ENCODE results near the gene ISG15.

Gene ISG15

GRCh38 chr1:967466-968343 is 45.6 kb upstream of the ISG15 start:
- no peak for TF ChIP-seq CTCF (IDR thresholded peaks at IDR 0.05)

GRCh38 chr1:969260-969855 is 43.9 kb upstream of the ISG15 start:
- TF ChIP-seq CTCF (IDR thresholded peaks at IDR 0.05) = no peak

GRCh38 chr1:970242-970972 is 42.9 kb upstream of the ISG15 start:
- no peak for TF ChIP-seq CTCF (IDR thresholded peaks at IDR 0.05)

GRCh38 chr1:970973-971730 is 42.1 kb upstream of the ISG15 start:
- TF ChIP-seq CTCF (IDR thresholded peaks at IDR 0.05) = no peak

- no peak for TF ChIP-seq CTCF (IDR thresholded peaks at IDR 0.05)
Measured at GRCh38 chr1:971751-972506, 41.4 kb upstream of the ISG15 start.

GRCh38 chr1:972726-973458 is 40.4 kb upstream of the ISG15 start:
- no peak for TF ChIP-seq CTCF (IDR thresholded peaks at IDR 0.05)

Measured in LNCAP (cell line).